Ascending aorta (tissue), 2 donors: ENCODE data around the gene NINJ1. TPM values are rescaled to one million over a fixed set of nuclear protein-coding genes. Genes with fewer than 3 reads are reported as not detected.

ENCODE experiments used
- DNase-seq, 2 donors: peaks; one replicate each; pipeline ENCODE4 v3.0.0-alpha.2; 2019; ENCODE audit warnings: low spot score in 2 of 2
- H3K27ac ChIP-seq, 2 donors: fragments of 200-600 bp; sonication (generic); one replicate each; pipeline ENCODE4 v1.5.1; 2016 to 2017; ENCODE audit warnings: mild to moderate bottlenecking in 1 of 2
- H3K27me3 ChIP-seq: fragments of 200-600 bp; sonication (generic); one replicate; pipeline ENCODE4 v1.5.1; 2017
- H3K36me3 ChIP-seq, 2 donors: fragments of 200-600 bp; sonication (generic); one replicate each; pipeline ENCODE4 v1.5.1; 2016
- H3K4me1 ChIP-seq, 2 donors: fragments of 200-600 bp; sonication (generic); one replicate each; pipeline ENCODE4 v1.5.1; 2016 to 2017; ENCODE audit warnings: mild to moderate bottlenecking in 1 of 2
- H3K4me3 ChIP-seq, 2 donors: fragments of 200-600 bp; sonication (generic); one replicate each; pipeline ENCODE4 v1.5.1; 2016 to 2017; ENCODE audit warnings: mild to moderate bottlenecking in 1 of 2
- H3K9me3 ChIP-seq, 2 donors: fragments of 200-600 bp; sonication (generic); one replicate each; pipeline ENCODE4 v1.5.1; 2016
- CTCF ChIP-seq, 3 experiments: fragments of 200-600 bp in 2 of 3; fragments of 450-650 bp in 1 of 3; sonication (generic) in 2 of 3; IDR thresholded peaks; one replicate each; pipeline ENCODE4 v1.5.1; 2016 to 2019; ENCODE audit warnings: antibody characterized with exemption in 3 of 3, mild to moderate bottlenecking in 1 of 3, moderate library complexity in 1 of 3
- intact Hi-C: fragments of 100-400 bp; cut with DNase I; formaldehyde crosslinking; loops from one replicate; pipeline ENCODE4 v1.15.1; 2023
- total RNA-seq: library from RNA; depleted of rRNA; stranded (reverse); fragments of >200 nt; gene quantifications from one replicate; pipeline ENCODE4 v1.1.0, GENCODE V29; 2016

The NINJ1 gene
- total RNA-seq, 1 donor from 2014 or later = 156 TPM

GRCh38 chr9:93139365-93140182 lies 5.5 kb upstream of the NINJ1 start:
- H3K36me3 ChIP-seq = no peaks in the 10 kb centered on the region
- intact Hi-C loops = loop anchor here (10.0 kb wide), 2 partner anchors 375 to 425 kb away; partner anchors contain the start of gene BICD2
- H3K4me1 ChIP-seq = peaks cover 5 to 18% of the 10 kb centered on the region in 2 donors
- peaks cover 0 to 4% of the 10 kb centered on the region in 2 donors for H3K9me3 ChIP-seq
- DNase-seq = no peak
- no peak for TF ChIP-seq CTCF (IDR thresholded peaks at IDR 0.05)
- H3K27ac ChIP-seq = no peak overlapping the region
- H3K4me3 ChIP-seq = no peak overlapping the region
- no peaks in the 10 kb centered on the region for H3K27me3 ChIP-seq

GRCh38 chr9:93138171-93138764 lies 4.2 kb upstream of the NINJ1 start:
- intact Hi-C loops = loop anchor here (10.0 kb wide), 2 partner anchors 373 to 427 kb away; partner anchors contain the start of gene BICD2
- TF ChIP-seq CTCF (IDR thresholded peaks at IDR 0.05) = no peak
- Histone ChIP-seq H3K9me3 (peaks cover 0 to 4% of the 10 kb centered on the region in 2 donors), H3K4me1 (peaks cover 6 to 12% of the 10 kb centered on the region in 2 donors), H3K27ac (no peak overlapping the region), H3K4me3 (no peak overlapping the region), H3K27me3 (no peaks in the 10 kb centered on the region), H3K36me3 (no peaks in the 10 kb centered on the region)
- no peak for DNase-seq

- Histone ChIP-seq H3K36me3 (no peaks in the 10 kb centered on the region), H3K4me3 (no peak overlapping the region), H3K4me1 (peaks cover 6 to 14% of the 10 kb centered on the region in 2 donors), H3K9me3 (peaks cover 0 to 4% of the 10 kb centered on the region in 2 donors), H3K27ac (no peak overlapping the region), H3K27me3 (no peaks in the 10 kb centered on the region)
- DNase-seq = no peak
- intact Hi-C loops = loop anchor here (10.0 kb wide), 2 partner anchors 373 to 427 kb away; partner anchors contain the start of gene BICD2
- no peak for TF ChIP-seq CTCF (IDR thresholded peaks at IDR 0.05)
Measured at GRCh38 chr9:93137362-93137761, 3.3 kb upstream of the NINJ1 start.

GRCh38 chr9:93136011-93136440 lies 2.0 kb upstream of the NINJ1 start:
- DNase-seq = no peak
- Histone ChIP-seq H3K36me3 (no peaks in the 10 kb centered on the region), H3K4me1 (peaks cover 20 to 23% of the 10 kb centered on the region in 2 donors), H3K4me3 (no peak overlapping the region), H3K27me3 (no peaks in the 10 kb centered on the region), H3K27ac (no peak overlapping the region), H3K9me3 (peaks cover 0 to 4% of the 10 kb centered on the region in 2 donors)
- intact Hi-C loops = loop anchor here (10.0 kb wide), 2 partner anchors 371 to 429 kb away; partner anchors contain the start of gene BICD2
- no peak for TF ChIP-seq CTCF (IDR thresholded peaks at IDR 0.05)

GRCh38 chr9:93134740-93135444 lies 841 bp upstream of the NINJ1 start:
- Histone ChIP-seq H3K36me3 (no peaks in the 10 kb centered on the region), H3K4me3 (peak overlapping the region; percentile 77 to 91), H3K9me3 (peaks cover 0 to 4% of the 10 kb centered on the region in 2 donors), H3K4me1 (peaks cover 23 to 34% of the 10 kb centered on the region in 2 donors), H3K27ac (peak overlapping the region; percentile 98 to 99), H3K27me3 (no peaks in the 10 kb centered on the region)
- no peak for DNase-seq
- intact Hi-C loops = loop anchor here (1.0 to 10.0 kb wide), 4 partner anchors 40 to 430 kb away; partner anchors contain the start of genes BICD2, FAM120A and FAM120AOS
- TF ChIP-seq CTCF (IDR thresholded peaks at IDR 0.05) = no peak
